Fibroblast of gingiva (primary cell): Measurements from ENCODE around the gene SLC5A1.

ENCODE experiments used
- DNase-seq: peaks from one replicate; pipeline ENCODE4 v3.0.0-alpha.2; 2011; ENCODE audit warnings: low read depth

Gene SLC5A1

DNA sequence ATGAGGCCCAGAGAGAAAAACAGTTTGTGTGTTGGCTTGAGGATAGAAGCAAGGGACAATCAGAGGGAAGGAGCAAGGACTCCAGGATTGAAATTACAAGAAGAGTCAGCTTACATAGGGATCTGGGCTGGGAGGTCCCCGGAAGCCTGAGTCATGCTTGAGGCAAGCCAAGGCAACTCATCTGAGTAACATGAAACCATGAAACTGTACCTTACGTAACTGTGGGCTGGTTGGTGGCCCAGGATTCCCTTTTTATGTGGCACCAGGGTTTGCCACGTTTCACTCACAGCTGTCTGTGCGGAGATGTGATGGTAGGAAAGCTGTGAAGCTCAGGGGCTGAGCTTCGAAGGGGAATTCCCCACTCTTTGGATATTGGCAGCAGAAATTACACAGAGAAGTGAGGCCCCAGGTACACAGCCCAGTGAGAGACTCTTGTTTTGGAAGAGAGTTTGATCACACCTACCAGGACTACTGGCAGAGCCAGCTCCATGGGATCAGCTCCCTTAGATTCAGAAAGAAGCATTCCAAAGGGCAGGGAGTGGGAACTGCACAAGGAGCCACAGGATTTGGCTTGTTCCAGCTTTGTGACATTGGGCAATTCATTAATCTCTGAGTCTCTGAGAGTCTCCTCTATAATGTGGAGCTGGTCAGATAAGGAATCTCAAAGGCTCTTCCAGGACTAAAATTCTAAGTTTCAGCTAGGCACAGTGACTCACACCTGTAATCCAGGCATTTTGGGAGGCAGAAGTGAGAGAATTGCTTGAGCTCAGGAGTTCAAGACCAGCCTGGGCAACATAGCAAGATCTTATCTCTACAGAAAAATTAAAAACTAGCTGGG lies 7.8 kb downstream of the SLC5A1 start:
- peak; percentile 86 for DNase-seq

DNA sequence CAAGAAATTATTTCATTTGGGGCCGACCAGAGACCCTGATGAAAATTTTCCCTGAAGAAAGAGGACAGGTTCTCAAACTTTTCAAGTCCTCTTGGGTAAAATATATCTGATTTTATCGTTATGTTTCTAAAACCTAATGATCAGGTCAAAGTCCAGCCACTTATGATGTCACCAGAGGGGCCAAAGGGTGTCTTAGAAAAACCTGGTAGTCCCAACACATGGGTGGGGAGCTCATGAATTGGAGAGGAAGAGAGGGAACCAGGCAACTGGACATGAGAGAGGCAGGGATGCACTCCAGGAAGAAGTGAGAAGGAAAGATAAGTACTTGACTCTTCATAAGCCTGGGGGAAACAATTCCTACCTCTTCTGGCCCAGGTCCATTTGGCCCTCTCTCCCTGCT lies 9.2 kb downstream of the SLC5A1 start:
- no peak for DNase-seq

DNA sequence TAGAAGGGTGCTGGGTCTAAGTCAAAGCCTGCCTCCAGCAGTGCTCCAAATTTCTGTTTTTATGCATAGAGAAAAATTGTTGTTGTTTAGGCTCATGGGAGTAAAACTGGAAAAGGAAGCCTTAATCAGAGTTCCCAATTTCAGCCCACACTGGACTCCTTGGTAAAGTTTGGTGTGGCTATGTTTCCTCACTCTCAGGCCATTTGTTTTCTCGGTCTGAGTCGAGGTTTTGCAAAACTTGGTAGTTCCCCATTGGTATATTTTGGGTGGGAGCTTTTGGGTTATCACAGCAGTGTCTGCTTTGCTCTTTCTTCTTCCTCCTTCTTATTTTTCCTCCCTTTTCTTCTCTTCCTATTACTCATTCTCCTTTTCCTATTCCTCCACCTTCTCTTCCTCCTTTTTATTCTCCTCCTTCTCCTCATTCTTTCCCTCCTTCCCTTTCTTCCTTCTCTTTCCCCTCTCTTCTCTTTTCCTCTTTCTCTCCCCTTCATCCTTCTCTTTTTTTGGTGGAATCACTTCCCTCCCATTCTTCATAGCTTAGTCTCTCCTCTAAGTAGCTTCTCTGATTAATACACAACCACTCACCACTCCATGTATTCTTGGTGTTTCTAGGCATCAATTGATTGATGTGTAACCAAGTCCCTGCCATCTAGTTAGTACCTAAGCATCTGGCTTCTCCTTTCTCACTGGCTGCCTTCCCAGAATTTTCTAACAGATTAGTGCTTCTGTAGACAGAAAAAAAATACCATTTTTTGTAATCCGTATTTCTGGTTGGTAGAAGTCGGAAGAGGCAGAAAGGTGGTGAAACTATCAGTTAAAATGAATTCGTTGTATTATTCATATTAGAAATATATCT lies 10.1 kb downstream of the SLC5A1 start:
- DNase-seq = no peak

DNA sequence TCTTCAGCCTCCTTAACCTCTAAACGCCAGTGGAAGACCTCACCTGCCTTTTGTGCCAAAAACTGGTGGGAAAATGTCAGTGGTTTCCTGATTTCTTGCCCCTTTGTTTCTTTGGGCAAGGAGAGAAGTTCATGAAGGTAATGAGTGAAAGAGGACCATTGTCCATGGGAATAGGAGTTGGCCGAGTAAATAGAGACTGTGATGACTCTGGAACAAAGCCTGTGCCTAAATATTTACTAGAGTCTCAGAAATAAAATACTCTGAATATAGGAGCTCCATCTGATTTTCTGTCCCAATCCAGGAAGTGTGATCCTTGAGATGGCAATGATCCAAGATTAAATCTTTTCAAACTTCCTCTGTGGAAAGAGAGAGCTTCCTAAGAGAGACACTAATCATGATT lies 12.0 kb downstream of the SLC5A1 start:
- no peak for DNase-seq

DNA sequence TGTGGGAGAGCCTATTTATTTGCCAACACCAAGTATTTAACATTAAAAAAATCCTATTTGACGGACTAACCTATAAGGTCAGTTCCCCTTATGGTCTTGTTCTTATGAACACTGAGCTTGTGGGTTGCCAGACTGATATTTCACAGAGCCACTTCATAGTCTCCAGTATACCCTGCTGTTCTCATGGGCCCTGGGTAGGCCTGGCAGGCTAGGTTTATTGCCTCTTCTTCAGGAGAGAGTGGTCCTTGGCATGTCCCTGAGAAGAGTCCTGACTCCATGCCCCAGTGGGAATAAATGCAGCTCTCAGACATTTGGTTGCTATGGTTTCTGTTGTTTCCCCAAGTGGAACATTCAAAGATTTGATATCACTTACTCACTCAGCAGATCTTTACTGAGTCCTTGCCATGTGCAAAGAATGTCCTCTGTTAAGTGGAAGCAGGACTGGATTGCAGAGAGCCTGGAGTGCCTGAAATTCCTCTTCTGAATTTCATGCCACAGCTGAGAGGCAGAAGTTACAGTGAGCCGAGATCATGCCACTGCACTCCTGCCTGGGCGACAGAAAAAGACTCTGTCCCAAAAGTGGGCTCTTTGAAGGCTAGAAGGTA lies 15.7 kb downstream of the SLC5A1 start:
- DNase-seq = peak; percentile 62

DNA sequence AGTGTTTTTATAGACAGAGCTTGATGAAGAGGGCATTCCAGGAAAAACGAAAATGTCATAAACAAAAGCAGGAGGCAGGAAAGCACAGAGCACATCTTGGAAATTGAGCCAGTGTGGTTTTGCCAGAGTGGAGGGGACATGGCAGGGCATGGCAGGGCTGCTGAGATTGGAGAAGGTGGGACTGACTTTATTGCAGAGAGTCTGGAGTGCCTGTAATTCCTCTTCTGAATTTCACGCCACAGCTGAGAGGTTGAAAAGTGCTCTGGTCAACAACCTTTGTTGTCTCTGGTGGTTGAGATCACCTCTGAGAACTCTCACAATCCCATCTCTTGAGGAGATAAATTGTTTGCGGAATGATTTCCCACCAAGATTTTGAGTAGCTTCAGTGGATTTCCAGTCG lies 16.4 kb downstream of the SLC5A1 start:
- no peak for DNase-seq

DNA sequence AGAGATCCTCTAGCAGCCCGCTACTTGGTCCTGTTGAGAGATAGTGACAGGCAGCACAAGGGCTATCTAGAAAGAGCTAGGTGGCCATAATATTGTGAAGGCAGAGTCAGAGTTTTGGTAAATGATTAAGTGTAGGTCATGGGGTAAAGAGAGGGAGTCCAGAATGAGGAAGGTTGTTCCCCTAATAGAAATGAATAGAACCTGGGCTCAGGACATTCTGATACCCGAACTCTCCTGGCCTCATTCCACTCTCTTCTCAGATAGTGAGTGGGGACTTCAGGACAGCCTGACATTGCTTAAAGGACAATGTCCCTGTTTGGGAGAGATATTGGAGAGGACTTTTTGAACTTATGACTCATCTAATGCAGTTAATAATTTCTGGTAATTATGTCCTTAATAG lies 20.6 kb downstream of the SLC5A1 start:
- DNase-seq = no peak

DNA sequence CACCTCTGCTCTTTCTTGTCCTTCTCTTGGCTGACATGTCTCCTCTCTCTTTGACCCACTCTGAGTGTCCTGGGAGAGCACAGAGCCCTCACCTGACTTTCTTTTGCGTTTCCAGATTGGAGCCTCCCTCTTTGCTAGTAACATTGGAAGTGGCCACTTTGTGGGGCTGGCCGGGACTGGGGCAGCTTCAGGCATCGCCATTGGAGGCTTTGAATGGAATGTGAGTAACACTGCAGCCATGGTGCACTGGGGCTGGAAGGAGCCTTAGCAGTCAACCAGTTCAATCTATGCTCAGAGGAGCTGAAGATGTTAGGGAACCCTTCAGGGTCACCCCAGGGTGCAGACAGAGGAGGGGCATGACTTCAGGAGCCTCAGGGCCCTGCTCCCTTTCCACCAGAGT lies 23.8 kb downstream of the SLC5A1 start:
- no peak for DNase-seq

DNA sequence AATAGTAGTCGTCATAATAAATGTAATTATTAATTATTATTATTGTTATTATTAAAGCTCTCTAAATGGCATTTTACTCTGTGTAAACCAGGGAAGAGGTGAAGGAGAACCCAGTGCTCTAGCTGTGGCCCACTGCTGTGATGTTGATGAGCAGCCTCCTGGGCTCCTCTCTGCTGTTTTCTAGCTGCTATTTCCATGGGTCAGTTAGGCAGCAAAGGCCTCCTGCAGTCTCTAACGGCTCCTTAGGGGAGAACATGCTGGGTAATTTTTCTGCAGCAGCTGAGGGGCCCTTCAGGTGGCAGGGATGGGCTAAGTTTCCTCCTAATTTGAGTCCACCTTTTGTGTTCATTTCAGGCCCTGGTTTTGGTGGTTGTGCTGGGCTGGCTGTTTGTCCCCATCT lies 24.6 kb downstream of the SLC5A1 start:
- no peak for DNase-seq

DNA sequence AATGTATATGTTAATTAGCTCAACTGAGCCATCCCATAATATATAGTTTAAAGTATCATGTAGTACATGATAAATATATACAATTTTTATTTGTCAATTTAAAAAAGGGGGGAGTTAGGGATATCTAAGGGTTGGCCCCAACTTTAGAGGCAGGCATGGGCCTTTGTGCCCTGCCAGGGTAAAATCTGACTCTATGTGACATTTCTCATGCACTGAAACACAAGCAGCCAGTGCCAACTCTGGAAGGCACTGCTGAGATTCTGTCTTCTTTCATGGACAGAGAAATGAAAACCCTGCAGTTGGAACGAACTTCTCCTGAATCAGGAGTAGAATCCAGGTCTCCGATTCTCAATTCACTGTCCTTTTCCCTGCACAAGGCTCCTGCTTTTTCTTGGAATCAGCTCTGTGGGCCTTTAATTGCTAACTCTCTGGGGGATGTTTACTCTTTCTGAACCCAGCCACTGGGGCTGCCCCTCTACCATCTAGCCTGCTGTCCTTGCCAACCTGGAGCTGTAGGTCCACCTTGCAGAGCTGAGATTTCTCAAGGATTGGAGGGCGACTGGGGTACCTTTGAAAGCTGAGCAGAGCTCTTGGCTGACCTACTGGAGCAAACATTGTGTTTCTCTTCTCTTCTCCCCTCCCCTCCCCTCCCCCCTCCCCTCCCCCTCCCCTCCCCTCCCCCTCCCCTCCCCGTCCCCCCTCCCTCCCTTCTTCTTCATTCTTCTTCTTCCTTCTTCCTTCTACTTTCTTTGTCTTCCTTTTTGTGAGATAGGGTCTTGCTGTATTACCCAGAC lies 26.7 kb downstream of the SLC5A1 start:
- no peak for DNase-seq

DNA sequence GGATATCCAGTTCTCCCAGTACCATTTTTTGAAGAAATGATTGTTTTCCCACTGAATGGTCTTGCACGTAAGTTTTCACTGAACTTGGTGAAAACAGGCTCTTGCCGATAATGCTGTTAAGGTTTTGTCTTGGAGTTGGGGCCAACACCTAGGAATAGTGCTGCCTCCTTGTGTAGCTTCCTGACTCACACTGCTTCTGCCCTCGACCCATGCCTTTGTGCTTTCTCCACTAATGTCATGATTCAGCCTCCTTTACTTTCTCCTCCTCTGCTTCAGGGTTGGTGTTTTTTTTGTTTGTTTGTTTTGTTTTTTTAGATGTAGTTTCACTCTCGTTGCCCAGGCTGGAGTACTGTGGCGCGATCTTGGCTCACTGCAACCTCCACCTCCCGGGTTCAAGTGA lies 30.2 kb downstream of the SLC5A1 start:
- DNase-seq = no peak

DNA sequence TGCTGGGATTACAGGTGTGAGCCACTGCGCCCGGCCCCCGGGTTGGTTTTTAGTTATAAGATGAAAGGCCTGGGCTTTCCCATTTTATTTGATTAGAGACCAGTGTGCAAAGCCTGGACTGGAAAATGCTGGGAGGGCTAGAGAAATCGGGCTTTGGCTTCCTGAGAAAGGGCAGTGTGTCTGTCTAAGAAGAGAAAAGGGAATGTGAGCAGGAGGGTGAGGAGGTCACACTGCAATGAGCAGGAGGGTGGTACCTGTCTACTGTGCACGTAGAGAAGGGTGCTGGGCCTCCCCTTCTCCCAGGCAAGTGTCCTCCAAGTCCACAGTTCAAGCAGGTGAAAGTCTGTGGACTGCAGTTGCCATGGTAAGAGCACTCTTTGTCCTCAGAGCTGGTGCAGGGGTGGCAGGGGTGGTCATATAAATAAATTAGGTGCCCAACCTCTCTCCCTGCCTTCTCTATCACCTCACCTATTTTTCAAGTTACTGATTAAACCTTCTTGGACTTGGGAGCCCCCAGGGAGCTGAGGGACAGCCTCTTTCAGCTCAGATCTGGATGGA lies 30.8 kb downstream of the SLC5A1 start:
- DNase-seq = no peak

DNA sequence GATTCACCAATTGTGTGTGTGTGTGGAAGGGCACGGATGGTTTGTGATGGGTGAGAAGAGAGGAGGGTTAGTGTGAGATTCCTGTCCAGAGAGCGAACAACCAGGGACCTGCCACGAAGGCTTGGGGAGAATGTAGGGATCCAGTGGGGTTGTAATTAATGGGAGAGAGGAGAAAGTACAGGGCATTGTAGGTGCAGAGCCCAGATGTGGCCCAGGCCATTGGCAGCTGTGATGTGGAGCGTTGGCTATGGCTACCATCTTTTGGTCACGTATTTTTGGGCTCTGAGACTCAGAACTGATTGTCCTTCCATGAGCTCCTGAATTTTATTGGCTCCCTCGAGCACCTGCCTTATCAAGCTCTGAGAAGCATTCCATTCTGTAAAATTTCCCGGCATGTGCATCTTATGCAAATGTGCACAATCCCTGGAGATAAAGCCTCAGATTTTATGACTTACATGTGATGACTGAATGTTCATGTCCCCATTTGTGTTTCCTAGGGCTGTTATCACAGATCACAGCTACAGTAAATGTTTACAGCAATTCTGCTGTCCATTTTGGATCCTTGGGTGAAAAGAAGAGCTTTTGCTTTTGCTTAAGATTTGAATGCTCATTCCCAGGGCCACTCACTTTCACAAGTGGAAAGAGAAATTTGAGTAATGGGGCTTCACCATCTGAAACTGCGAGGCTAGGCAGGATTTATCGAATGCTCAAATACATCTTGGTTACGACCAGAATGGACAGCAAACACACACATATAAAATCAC lies 33.1 kb downstream of the SLC5A1 start:
- DNase-seq = no peak

DNA sequence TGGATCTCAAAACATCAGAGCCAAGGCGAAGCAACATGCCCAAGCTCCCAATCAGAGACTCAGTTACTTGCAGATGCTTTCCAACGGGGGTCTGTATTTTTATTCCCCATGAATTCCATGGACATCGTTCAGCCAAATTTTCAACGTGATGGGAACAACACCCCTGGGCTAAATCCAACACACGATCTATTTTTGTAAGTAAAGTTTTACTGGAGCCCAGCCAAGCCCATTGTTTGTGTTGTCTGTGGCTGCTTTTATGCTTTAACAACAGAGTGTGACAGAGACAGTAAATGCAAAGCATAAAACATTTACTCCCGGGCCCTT lies 33.7 kb downstream of the SLC5A1 start:
- no peak for DNase-seq

DNA sequence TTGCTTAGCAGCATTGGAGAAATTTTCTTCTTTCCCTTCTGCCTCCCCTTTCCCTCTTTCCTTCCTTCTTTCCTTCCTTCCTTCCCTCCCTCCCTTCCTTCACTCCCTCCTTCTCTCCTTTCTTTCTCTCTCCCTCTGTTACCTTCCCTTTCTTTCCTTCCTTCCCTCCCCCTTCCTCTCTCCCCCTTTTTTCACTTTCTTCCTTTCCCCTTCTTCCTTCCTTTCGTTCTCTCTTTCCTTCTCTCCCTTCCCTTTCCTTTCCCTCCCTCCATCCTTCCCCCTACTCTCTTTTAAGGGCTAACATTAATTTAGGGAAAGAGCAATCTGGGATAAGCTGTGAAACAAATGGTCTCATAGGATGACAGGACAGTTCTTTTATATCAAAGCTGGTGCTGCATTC lies 34.1 kb downstream of the SLC5A1 start:
- no peak for DNase-seq

DNA sequence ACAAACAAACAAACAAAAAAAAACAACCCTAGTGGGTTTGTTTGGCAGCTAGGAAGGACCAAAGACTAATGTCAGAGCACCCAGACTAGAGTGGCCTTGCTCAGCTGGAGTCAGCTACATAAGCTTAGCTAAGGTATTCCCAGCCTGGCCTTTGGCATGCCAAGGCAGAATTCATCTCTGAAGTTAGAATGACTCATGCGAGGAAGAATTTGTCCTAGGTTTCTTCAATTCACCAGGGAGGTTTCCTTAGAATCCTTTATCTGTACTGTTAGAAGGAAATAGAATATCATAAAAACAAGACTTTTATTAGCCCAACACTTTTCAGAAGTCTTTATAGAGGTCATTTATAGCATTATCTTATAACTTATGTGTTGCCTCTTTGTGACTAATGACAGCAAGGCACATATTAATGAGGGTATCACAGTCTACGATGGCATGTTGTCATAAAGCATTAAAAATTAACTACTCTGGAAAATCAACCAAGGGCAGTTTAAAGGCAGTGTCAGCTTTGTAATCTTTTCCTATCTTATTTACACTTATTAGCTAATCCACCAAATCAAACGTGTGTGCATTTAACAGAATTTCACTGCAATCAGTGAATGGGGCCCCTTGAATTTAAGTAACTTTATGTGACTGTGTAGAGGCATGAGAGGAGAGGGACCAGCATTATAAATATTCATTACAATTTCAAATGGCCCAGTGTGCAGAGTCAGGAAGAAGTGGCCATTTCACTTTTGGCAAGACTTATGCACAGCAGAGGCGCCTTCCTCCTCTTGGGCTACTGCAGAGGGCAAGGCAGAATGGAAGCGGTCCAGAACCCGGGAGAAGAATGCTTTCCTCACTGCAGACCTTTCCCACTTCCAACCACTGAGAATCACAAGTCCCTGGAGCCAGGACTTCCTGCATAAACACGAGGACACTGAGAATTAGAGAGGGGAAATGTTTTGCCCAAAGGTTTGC lies 36.3 kb downstream of the SLC5A1 start:
- peak; percentile 26 for DNase-seq

DNA sequence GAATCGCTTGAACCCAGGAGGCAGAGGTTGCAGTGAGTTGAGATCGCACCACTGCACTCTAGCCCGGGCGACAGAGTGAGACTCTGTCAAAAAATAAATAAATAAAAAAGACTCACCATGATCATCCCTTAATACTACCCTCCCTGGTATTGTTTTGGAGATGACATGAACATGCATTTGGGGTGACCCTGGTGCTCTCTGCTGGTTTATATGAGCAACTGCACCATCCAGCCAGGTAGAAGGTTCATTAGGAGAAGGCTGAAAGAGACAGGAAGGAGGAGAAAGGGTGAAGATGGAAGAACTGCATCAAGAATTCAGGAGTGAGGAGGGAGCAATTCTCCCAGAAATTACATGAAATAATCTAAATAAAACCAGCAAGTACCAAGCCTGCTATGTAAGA lies 37.8 kb downstream of the SLC5A1 start:
- DNase-seq = peak; percentile 36

DNA sequence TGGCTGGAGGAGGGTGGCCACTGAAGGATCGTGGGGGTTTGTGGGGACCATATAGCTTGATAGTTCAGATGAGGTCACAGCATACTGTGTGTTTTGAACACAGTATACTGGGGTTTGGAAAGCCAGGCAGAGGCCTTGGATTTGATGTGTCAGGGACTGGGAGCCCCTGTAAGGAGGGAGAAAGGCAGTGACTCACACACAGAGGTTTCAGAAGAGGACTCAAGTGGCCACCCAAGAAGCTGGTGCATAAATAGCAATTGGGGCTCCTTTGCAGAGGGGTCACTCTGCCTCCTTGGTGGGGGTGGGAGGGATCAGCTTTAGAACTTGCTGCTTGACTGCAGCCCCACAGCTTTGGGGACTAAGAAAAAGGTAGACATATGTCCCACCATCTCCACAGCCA lies 39.3 kb downstream of the SLC5A1 start:
- no peak for DNase-seq

DNA sequence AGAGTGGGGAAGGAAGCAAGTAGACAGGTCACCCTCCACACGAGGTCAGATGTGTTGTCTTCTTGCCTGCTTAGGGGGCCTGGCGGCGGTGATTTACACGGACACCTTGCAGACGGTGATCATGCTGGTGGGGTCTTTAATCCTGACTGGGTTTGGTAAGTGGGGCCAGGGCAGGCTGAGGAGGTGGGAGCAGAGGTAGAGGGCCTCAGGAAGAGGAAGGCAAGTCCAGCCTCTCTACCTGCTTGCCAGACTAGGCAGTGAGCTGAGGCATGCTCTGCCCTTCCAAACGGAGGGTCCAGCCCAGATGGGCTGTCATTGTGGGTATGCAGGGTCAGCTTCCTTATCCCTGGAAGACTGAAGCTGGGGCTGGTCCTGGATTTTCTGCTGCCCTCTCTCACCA lies 39.9 kb downstream of the SLC5A1 start:
- DNase-seq = no peak

DNA sequence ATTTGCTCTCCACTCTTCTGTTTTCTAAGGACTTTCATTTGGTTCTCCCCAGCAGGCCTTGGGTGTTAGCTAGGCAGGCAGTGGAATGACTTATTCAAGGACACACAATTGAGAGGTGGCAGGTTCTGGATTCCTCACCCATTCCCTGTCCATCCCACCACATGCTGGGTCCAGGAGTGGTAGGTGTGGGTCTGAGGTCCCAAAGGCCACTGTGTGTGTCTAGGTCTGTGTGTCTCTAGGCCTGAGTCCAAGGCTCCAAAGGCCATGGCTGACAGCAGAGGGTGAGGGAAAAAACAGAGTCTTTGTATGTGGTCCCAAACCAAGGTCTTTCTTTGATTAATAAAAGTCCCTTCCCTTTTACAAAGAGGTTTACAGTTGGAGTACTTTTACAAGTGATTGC lies 40.8 kb downstream of the SLC5A1 start:
- DNase-seq = no peak
